HG03354 (cell line): Measurements from ENCODE around the gene CAMSAP1.

Experiments
- ATAC-seq: cut with Tn5 transposase; IDR thresholded peaks from one replicate; pipeline ENCODE4 v1.9.1; 2021; ENCODE audit warnings: mild to moderate bottlenecking; ENCODE audit not compliant: unreplicated experiment, poor library complexity, severe bottlenecking

Gene CAMSAP1

GRCh38 chr9:135821733-135822373 is 85.5 kb downstream of the CAMSAP1 start:
- no peak for ATAC-seq

GRCh38 chr9:135821116-135821515 is 86.2 kb downstream of the CAMSAP1 start:
- no peak for ATAC-seq

GRCh38 chr9:135820661-135821060 is 86.7 kb downstream of the CAMSAP1 start:
- no peak for ATAC-seq

- ATAC-seq, result no peak
Measured at GRCh38 chr9:135819905-135820304, 87.4 kb downstream of the CAMSAP1 start.

GRCh38 chr9:135818718-135819475 is 88.4 kb downstream of the CAMSAP1 start:
- no peak for ATAC-seq

- no peak for ATAC-seq
Measured at GRCh38 chr9:135817951-135818717, 89.2 kb downstream of the CAMSAP1 start.

- no peak for ATAC-seq
Measured at GRCh38 chr9:135816651-135816970, 90.7 kb downstream of the CAMSAP1 start.

GRCh38 chr9:135815830-135816650 is 91.3 kb downstream of the CAMSAP1 start:
- no peak for ATAC-seq

GRCh38 chr9:135815413-135815812 is 91.9 kb downstream of the CAMSAP1 start:
- ATAC-seq, result no peak

- no peak for ATAC-seq
Measured at GRCh38 chr9:135814421-135815095, 92.8 kb downstream of the CAMSAP1 start.

- no peak for ATAC-seq
Measured at GRCh38 chr9:135813671-135814290, 93.6 kb downstream of the CAMSAP1 start.

- no peak for ATAC-seq
Measured at GRCh38 chr9:135812961-135813360, 94.4 kb downstream of the CAMSAP1 start.

- ATAC-seq, result no peak
Measured at GRCh38 chr9:135811801-135812200, 95.5 kb downstream of the CAMSAP1 start.

- no peak for ATAC-seq
Measured at GRCh38 chr9:135810806-135811575, 96.4 kb downstream of the CAMSAP1 start.

GRCh38 chr9:135809166-135809565 is 98.2 kb downstream of the CAMSAP1 start:
- no peak for ATAC-seq

GRCh38 chr9:135805422-135806022 is 101.8 kb downstream of the CAMSAP1 start:
- ATAC-seq, result no peak

- no peak for ATAC-seq
Measured at GRCh38 chr9:135804581-135805421, 102.5 kb downstream of the CAMSAP1 start.
